Hepatocyte (in vitro differentiated cells): Measurements from ENCODE around the gene GDI2. TPM values are rescaled to one million over a fixed set of nuclear protein-coding genes. Genes with fewer than 3 reads are reported as not detected.

ENCODE experiments used
- DNase-seq: peaks from one replicate; pipeline ENCODE4 v3.0.0-alpha.2; 2016; ENCODE audit warnings: low spot score
- H2AFZ ChIP-seq: fragments of 200-600 bp; sonication (generic); 2 replicates; pipeline ENCODE4 v1.6.0; 2016; ENCODE audit warnings: antibody characterized with exemption, mild to moderate bottlenecking
- H3K27ac ChIP-seq: fragments of 200-600 bp; sonication (generic); 2 replicates; pipeline ENCODE4 v1.5.1; 2016; ENCODE audit warnings: mild to moderate bottlenecking
- H3K27me3 ChIP-seq: fragments of 200-600 bp; sonication (generic); 2 replicates; pipeline ENCODE4 v1.6.1; 2016
- H3K36me3 ChIP-seq: fragments of 200-600 bp; sonication (generic); replicated peaks from 2 replicates; pipeline ENCODE4 v1.5.1; 2016; ENCODE audit warnings: low read depth; ENCODE audit not compliant: insufficient read depth
- H3K4me1 ChIP-seq: fragments of 200-600 bp; sonication (generic); 2 replicates; pipeline ENCODE4 v1.5.1; 2016; ENCODE audit warnings: mild to moderate bottlenecking, moderate library complexity; ENCODE audit not compliant: insufficient read depth
- H3K4me2 ChIP-seq: fragments of 200-600 bp; sonication (generic); 2 replicates; pipeline ENCODE4 v1.6.0; 2016
- H3K4me3 ChIP-seq: fragments of 200-600 bp; sonication (generic); 2 replicates; pipeline ENCODE4 v1.5.1; 2016; ENCODE audit warnings: mild to moderate bottlenecking
- H3K79me2 ChIP-seq: fragments of 200-600 bp; sonication (generic); 2 replicates; pipeline ENCODE4 v1.6.0; 2017; ENCODE audit warnings: mild to moderate bottlenecking
- H3K9me2 ChIP-seq: fragments of 200-600 bp; sonication (generic); replicated peaks from 2 replicates; pipeline ENCODE4 v1.6.0; 2017; ENCODE audit warnings: mild to moderate bottlenecking; ENCODE audit not compliant: insufficient read depth
- H3K9me3 ChIP-seq: fragments of 200-600 bp; sonication (generic); 2 replicates; pipeline ENCODE4 v1.5.1; 2016; ENCODE audit warnings: low read depth, mild to moderate bottlenecking
- H4K20me1 ChIP-seq: fragments of 200-600 bp; sonication (generic); 2 replicates; pipeline ENCODE4 v1.6.0; 2016; ENCODE audit warnings: mild to moderate bottlenecking; ENCODE audit not compliant: insufficient read depth, poor library complexity, severe bottlenecking
- CTCF ChIP-seq: fragments of 200-600 bp; sonication (generic); IDR thresholded peaks from 2 replicates; pipeline ENCODE4 v1.5.1; 2016; ENCODE audit warnings: antibody characterized with exemption, mild to moderate bottlenecking; ENCODE audit not compliant: poor library complexity
- EZH2 ChIP-seq: fragments of 200-600 bp; sonication (generic); IDR thresholded peaks from 2 replicates; pipeline ENCODE4 v1.6.1; 2016; ENCODE audit warnings: antibody characterized with exemption, mild to moderate bottlenecking, borderline replicate concordance
- EZH2phosphoT487 ChIP-seq: fragments of 200-600 bp; sonication (generic); IDR thresholded peaks from one replicate; pipeline ENCODE4 v1.6.1; 2018; ENCODE audit warnings: antibody characterized with exemption, mild to moderate bottlenecking, low read depth, moderate library complexity; ENCODE audit not compliant: unreplicated experiment, severe bottlenecking
- WGBS: methylation state at CpG from one replicate; pipeline ENCODE4 v1.1.6; 2016; ENCODE audit warnings: low lambda C conversion rate; ENCODE audit errors: missing lambda C conversion rate; 5-methylcytosine and 5-hydroxymethylcytosine counted together
- polyA plus RNA-seq: library from polyadenylated mRNA; unstranded; fragments of >200 nt; fragmentation: Nextera tagmentation; extraction: Ambion mirVana; gene quantifications from 2 replicates; pipeline ENCODE4 v1.2.1, GENCODE V29; 2016
- total RNA-seq: library from RNA; depleted of rRNA; stranded (reverse); fragments of >200 nt; gene quantifications from 2 replicates; pipeline ENCODE4 v1.2.3, GENCODE V29; 2014

Gene GDI2
- total and polyA plus RNA-seq, 2 experiments from 2014 or later = 149 to 362 TPM

GRCh38 chr10:5776136-5776880, 36.9 kb downstream of the GDI2 start:
- Histone ChIP-seq H2AFZ (no peak overlapping the region), H4K20me1 (peaks cover 75% of the 10 kb centered on the region), H3K4me1 (no peaks in the 10 kb centered on the region), H3K27ac (no peak overlapping the region), H3K4me3 (no peak overlapping the region), H3K4me2 (peak overlapping the region; percentile 2), H3K36me3 (peaks cover 4% of the 10 kb centered on the region), H3K79me2 (peaks cover 100% of the 10 kb centered on the region), H3K9me3 (no peaks in the 10 kb centered on the region), H3K27me3 (no peaks in the 10 kb centered on the region), H3K9me2 (no peaks in the 10 kb centered on the region)
- no peak for DNase-seq
- no peak for TF ChIP-seq EZH2
- TF ChIP-seq EZH2phosphoT487 = no peak
- peak; percentile 6 for TF ChIP-seq CTCF
- 80% methylated on average over 7 of the region's 7 CpGs for WGBS

- H4K20me1 ChIP-seq = peaks cover 75% of the 10 kb centered on the region
- no peak overlapping the region for H3K27ac ChIP-seq
- DNase-seq = no peak
- no peaks in the 10 kb centered on the region for H3K9me3 ChIP-seq
- H3K27me3 ChIP-seq = no peaks in the 10 kb centered on the region
- no peak overlapping the region for H3K4me2 ChIP-seq
- H3K9me2 ChIP-seq = no peaks in the 10 kb centered on the region
- no peak overlapping the region for H3K4me3 ChIP-seq
- no peak for TF ChIP-seq CTCF
- no peak for TF ChIP-seq EZH2phosphoT487
- no peak for TF ChIP-seq EZH2
- H2AFZ ChIP-seq = no peak overlapping the region
- peaks cover 97% of the 10 kb centered on the region for H3K79me2 ChIP-seq
- H3K36me3 ChIP-seq = peaks cover 4% of the 10 kb centered on the region
- H3K4me1 ChIP-seq = no peaks in the 10 kb centered on the region
- WGBS = 96% methylated on average over 16 of the region's 16 CpGs
Measured at GRCh38 chr10:5775685-5776084, 37.5 kb downstream of the GDI2 start.

GRCh38 chr10:5774987-5775620, 38.1 kb downstream of the GDI2 start:
- TF ChIP-seq CTCF = no peak
- TF ChIP-seq EZH2phosphoT487 = no peak
- no peak for TF ChIP-seq EZH2
- no peak overlapping the region for H3K27ac ChIP-seq
- 98% methylated on average over 8 of the region's 8 CpGs for WGBS

More at GRCh38 chr10:5774987-5775620, 38.1 kb downstream of the GDI2 start:
- Histone ChIP-seq H2AFZ (no peak overlapping the region), H3K27me3 (no peaks in the 10 kb centered on the region), H3K4me3 (no peak overlapping the region), H3K79me2 (peaks cover 95% of the 10 kb centered on the region), H3K4me1 (no peaks in the 10 kb centered on the region), H4K20me1 (peaks cover 69% of the 10 kb centered on the region), H3K4me2 (no peak overlapping the region), H3K9me2 (no peaks in the 10 kb centered on the region), H3K36me3 (peaks cover 4% of the 10 kb centered on the region), H3K9me3 (no peaks in the 10 kb centered on the region)
- DNase-seq = no peak
